HG03460 (cell line): ENCODE measurements around the gene CRABP2.

Experiments
- ATAC-seq: cut with Tn5 transposase; IDR thresholded peaks from one replicate; pipeline ENCODE4 v1.9.1; 2021; ENCODE audit not compliant: unreplicated experiment

The CRABP2 gene

DNA sequence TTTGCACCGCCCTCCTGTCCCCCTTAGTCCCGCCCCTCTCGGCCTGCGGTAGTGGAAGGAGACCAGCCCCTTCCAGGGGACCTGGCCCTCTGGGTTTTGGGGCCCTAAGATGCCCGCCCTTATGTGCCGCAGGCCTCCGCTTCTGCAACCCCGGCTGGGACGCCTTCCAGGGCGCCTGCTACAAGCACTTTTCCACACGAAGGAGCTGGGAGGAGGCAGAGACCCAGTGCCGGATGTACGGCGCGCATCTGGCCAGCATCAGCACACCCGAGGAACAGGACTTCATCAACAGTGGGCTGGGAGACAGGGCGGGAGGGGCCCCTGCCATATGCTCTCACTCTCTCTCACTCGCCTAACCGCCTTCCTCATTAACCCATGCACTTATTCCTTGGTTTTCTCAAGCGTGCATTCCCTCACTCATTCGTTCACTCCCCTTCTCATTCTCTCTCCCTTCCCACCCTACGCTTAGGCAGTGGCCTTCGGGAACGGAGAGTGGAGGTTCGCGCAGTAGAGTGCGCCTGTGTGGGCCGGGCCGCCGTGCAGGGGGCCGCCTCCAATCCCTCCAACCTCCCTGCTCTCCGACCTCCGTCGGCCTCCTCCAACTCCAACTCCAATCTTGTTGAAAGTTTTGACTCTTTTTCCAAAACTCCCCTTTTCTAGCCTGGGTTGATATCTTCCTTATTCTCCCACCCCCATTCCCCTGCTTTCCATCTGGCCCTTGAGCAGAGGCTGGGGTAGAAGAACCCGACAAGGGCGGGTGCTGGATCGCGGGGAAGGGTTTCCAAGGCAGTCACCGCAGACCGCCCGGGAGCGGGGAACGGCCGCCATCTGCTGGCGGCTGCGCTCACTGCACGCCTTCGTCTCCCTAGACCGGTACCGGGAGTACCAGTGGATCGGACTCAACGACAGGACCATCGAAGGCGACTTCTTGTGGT lies 48.3 kb downstream of the CRABP2 start:
- ATAC-seq = no peak

DNA sequence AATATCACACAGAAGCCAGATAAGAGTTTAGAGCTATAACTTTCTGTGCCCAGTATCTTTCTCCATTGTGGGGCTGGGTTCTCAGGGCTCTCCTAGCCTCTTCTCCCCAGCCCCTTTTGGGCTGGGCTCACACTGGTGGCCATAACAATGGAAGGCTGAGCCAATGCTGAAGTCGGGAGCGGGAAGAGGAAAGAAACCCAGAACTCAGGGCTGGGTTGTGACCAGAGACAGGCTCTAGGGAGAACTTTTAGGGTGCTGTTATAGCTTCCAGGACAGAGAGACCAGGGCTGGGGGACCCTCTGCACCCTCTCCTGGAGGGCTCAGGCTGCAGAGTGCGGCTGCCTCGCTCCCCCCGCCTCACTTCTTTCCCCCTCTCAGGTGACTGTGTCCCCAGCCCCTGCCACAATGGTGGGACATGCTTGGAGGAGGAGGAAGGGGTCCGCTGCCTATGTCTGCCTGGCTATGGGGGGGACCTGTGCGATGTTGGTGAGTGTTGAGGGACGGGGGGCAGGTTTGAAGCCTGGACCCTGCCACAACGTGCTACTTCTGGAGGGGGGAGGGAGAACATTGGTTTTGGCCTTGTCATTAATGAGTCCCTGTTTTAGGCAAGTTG lies 49.4 kb downstream of the CRABP2 start:
- ATAC-seq = no peak

DNA sequence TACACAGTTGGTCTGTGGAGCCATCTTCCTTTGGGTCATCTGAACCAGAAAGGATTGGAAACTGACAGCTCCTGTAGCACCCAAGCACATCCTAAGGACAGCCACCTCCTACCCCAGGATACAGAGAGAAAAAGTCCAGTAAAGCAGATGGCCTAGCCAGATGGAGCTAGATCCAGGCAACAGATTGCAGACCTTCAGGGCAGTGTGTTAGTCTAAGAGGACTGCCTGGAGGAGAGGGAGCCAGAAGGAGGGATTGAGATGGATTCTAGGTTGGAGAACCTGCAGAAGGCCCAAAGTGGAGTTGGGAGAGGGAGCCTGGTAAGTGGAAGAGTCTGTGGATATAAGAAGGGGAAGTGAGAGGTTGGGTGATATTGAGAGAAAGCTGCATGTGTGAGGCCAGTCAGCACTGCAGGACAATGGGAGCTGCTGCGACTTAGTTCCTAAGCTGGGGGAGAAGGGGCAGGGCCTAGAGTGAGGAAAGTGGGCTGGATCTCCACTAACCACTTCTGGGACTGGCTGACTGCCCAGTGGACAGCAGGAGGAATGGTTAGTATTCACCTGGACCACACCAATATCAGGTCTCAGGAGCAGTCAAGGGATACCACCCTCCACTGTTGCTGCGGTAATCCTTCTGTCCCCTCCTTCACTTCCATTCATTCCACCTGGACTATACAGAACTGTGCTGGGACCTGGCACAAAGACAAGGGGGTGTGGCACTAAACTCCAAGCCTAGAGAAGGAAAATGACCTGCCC lies 50.1 kb downstream of the CRABP2 start:
- no peak for ATAC-seq

DNA sequence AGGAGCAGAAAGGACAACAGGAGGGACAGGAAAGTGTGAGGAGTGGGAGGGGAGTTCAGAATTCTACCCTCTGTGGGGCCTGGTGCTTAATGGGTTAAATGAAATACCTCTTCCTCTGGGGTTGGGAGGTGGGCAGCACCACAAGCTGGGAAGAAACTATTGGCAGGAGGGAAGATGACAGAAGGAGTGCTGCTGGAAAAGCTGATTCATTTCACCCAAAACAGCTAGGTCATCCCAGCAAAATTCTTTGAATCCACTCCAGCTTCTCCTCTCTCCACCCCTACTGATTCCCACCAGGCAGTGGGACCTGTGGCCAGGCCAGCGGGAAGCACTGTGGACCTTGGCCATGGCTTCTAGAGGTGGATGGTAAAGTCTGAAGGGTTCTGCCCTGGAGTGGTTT lies 50.7 kb downstream of the CRABP2 start:
- ATAC-seq = no peak

DNA sequence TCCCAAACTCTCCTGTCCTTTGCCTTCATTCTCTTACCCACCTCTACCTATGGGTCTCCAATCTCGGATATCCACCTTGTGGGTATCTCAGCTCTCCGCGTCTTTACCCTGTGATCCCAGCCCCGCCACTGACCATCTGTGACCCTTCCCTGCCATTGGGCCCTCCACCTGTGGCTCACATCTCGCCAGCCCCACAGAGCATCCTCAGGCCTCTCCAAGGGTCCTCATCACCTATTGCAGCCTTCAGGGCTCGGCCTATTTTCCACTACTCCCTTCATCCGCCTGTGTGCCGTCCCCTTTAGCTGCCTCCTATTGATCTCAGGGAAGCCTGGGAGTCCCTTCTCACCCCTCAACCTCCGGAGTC lies 52.4 kb downstream of the CRABP2 start:
- ATAC-seq = no peak

DNA sequence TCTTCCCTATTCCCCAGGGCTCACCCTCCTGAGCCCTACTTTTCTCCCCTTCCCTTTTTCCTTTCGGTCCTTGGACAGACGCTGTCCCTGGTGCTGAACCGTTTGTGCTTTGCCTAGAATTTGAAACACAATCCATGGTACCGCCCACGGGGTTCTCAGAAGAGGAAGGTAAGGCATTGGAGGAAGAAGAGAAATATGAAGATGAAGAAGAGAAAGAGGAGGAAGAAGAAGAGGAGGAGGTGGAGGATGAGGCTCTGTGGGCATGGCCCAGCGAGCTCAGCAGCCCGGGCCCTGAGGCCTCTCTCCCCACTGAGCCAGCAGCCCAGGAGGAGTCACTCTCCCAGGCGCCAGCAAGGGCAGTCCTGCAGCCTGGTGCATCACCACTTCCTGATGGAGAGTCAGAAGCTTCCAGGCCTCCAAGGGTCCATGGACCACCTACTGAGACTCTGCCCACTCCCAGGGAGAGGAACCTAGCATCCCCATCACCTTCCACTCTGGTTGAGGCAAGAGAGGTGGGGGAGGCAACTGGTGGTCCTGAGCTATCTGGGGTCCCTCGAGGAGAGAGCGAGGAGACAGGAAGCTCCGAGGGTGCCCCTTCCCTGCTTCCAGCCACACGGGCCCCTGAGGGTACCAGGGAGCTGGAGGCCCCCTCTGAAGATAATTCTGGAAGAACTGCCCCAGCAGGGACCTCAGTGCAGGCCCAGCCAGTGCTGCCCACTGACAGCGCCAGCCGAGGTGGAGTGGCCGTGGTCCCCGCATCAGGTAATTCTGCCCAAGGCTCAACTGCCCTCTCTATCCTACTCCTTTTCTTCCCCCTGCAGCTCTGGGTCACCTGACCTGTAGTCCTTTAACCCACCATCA lies 53.0 kb downstream of the CRABP2 start:
- ATAC-seq = no peak
